SW480 (cell line): Measurements from ENCODE around the gene GPRIN1.
"Not testable (repeated sequence)": the region's sequence is repeated elsewhere in the genome, so short reads cannot be mapped to it uniquely, and the experiment has no call there.

Source experiments
- DNase-seq: peaks from one replicate; pipeline ENCODE4 v3.0.0-alpha.2; 2016; ENCODE audit warnings: low spot score

Gene GPRIN1

DNA sequence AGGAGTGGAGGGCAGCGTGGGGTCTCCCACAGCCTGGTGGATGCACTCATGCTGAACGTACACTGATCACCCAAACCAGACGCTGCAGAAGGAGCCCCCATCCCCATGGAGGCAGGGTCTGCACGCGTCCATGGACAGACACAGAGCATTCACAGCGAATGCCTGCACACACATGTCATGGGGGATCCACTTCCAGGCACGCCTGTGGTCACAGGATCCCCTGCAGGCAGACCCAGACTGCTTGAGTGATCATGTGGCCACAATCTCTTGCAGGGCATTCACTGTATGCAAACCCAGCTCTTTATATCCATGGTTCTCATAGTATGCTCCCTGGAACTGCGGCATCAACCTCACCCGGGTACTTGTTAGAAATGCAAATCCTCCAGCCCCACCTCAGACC is 15.0 kb upstream of the GPRIN1 start:
- no peak for DNase-seq

- DNase-seq: no peak
Observed at GRCh38 chr5:176624142-176624541, 14.2 kb upstream of the GPRIN1 start.

DNA sequence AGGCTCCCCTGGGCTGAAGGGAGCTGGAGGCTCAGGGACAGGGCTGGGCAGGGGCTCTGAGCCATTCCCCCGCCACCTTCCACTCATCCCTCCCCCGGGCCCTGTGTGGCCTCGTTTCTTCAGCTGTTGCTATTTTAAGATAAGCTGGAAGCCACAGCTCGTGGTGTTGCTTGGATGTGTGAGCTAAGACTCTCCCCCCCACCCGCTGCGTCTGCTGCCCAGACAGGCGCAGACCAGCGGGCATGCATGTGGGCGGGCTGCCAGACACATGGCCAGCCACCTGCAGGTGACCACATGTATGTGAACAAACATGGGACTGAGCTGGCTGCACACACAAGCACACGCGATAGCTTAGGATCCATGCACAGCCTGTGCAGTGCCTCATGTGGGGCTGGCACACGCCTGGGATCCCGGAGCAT is 11.7 kb upstream of the GPRIN1 start:
- no peak for DNase-seq

- DNase-seq: peak; percentile 32
Observed at GRCh38 chr5:176620333-176620981, 10.5 kb upstream of the GPRIN1 start.

DNA sequence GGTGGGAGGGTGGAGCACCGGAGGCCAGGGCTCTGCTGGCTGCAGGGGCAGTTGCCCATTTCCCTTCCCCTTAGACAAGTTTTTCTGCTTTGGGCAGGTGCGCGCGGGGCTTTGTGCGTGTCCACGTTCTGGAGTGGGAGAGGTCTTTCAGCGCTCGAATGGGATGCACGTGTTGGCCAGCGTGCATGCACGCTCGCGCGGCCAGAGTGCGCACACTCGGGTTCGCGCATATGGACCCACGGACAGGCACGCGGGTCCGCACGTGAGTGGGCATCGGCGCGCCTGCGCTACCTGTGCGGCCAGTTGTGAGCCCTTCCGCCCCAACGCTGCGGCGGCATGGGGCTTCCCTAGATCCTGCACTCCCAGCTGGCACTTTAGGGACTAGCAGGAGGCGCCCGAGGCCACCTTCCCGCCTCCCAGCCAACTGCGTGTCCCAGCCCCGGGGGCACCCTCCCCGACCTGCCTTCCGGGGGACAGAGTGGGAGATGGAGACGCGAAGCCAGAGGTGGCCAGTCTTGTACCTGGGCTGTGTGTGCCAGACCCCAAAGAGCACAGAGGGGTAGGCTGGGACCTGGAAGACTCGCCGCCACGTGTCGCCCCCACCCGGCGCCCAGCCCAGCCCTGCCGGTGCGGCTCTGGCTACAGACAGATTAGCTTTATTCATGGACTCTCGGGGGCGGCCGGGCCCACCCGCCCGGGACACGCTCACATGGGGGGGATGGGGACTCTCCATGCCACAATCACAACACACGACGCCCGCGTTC is 9.8 kb upstream of the GPRIN1 start:
- DNase-seq: no peak

DNA sequence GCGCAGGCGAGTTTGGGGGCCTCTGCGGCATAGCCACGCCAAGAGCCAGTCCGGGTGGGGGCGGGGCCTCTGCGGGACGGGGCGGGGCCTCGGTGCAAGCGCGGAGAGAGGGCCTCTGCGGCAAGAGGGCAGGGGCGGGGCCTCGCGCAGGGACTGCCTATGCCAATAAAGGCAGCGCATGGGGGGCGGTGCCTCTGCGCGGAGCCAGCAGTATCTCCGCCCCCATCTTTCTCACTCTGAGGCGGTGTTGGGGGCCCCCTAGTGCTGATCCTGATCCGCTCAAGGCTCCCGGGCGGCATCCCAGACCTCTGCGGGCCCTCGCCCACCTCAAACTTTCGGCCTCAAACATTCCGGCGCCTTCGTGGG is 9.2 kb upstream of the GPRIN1 start:
- DNase-seq: peak; percentile 87

DNA sequence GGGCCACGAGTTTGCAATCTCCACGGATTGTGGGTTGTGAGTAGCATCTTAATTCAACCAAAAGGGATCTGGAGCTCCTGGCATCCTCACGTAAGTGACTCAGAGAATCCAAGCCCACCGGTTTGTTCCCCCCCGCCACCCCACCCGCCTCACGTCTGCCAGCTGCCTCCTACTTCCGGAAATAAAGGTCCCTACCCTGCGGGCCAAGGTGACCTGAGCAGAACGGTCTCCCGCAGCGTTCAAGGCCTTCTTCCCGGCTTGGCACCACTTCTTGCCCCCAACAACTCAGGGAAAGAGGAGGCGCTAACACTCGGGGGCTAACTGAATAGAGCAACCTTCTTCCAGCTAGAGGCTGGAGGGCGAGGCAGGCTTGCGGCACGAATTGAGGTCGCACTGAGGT is 8.8 kb upstream of the GPRIN1 start:
- no peak for DNase-seq

DNA sequence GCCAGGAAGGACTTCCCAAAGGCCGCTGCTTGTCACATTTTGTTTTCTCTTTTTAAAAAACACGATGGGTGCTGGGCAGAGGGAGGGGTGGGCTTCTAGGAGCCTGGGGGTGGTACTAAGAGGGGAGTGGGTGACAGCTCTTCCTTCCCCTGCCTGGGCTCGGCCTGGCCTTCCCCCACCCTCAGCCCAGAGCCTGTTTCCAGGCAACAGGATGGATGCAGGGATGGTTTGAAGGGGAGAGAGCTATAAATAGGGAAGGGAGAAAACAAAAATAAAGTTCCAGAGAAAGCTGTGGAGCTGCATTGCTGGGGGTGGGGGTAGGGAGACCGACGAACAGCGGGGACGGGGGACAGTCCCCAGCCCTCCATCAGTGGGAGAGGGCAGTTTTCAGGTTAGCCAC is 6.6 kb upstream of the GPRIN1 start:
- no peak for DNase-seq

- DNase-seq: no peak
Observed at GRCh38 chr5:176614805-176615478, 5.0 kb upstream of the GPRIN1 start.

- no peak for DNase-seq
Observed at GRCh38 chr5:176612855-176613254, 2.9 kb upstream of the GPRIN1 start.

- no peak for DNase-seq
Observed at GRCh38 chr5:176612008-176612407, 2.1 kb upstream of the GPRIN1 start.

DNA sequence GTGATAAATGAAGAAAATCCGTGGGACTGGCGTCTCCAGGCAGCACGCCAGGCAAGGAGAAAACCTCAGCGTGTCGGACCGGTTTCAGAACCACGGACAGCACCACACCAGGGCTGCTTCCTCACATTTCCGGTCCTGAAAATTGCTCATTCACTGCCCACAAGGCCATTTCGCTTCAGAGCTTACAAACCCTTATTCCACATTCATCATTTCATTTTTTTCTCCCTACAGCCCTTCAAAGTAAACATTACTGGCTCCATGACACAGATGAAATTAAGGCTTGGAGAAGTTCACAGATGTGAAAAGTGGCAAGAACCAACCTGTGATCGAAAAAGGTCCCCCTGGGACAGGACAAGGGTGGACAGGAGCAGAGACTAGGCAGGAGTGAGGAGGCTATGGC is 1.5 kb upstream of the GPRIN1 start:
- DNase-seq: peak; percentile 40

DNA sequence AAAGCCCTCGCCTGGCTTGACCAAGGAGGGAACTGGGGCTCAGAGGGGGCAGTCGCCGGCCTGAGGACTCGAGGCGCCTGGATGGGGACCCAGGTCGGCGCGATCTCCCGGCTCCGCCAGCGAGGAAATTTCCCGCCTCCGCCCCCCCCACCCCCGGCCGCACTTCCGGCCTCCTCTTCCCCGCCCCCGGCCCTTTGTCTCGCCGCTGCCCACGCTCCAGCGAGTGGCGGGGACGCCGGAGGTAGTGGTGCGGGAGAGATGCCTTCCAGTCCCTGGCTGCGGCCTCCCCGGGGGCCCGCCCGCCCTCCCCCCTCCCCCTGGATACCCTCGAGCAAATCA is 448 bp upstream of the GPRIN1 start:
- DNase-seq: no peak

- peak; percentile 18 for DNase-seq
Observed at GRCh38 chr5:176608937-176609723, 826 bp downstream of the GPRIN1 start.

DNA sequence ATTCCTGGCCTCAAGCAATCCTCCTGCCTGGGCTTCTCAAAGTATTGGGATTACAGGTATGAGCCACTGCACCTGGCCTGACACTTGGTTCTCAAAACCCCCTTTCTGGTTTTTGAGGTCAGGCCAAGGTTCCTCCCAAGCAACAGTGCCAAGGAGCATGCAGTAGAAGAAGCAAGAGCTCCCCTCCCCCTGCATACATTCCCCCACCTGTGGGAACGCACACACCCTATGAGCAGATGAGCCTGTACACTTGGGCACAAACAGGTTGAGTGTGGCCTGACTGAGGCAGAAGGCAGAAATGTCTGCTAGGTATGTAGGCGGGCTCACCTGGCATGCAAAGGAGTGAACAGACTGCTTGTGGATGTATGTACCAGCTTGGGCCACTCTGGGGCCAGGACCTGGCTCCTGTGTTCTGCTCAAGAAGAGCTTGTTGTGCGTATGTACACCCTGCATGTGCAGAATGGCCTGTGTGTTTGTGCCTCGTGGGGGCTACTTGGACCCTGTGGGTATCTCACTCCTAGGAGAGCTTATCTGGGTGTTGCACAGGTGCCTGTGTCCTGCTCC is 1.7 kb downstream of the GPRIN1 start:
- DNase-seq: no peak

DNA sequence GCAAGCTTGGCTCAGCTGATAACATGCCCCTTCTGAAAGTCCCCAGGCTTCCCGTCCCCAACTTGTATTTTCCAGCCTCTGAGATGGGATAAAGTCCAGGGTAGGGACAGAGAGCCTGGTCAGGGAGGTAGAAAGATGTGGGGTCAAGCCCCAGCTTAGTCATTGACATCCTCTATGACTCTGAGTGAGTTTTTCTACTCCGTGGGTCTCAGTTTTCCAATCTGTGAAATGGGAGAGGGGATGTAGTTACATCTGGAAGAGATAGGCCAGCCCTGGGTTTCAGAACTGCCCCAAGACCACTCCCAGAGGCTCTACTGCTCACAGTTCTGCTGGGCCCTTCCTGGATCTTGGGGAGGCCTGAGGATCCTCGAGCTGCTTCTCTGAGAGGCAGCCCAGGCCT is 3.1 kb downstream of the GPRIN1 start:
- DNase-seq: no peak

DNA sequence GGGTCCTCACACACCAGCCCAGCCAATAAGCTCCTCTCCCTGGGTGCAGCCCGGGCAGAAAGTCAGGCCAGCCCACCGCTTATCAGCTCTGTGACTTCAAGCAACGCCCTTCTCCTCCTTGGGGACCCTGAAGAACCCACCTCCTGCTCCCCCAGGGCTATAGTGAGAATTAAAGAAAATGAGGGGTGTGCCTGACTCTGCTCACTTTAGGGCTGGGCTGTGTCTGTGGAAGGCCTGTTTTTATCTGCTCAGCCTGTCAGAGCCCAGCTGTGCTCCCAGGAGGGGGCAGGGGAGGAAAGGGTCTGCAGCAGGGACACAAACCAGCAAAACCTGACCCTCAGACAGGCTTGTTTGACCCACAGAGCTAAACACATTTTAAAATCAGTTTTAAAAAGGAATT is 3.9 kb downstream of the GPRIN1 start:
- DNase-seq: no peak

- DNase-seq: no peak
Observed at GRCh38 chr5:176603091-176603490, 6.9 kb downstream of the GPRIN1 start.

- no peak for DNase-seq
Observed at GRCh38 chr5:176601901-176602482, 8.0 kb downstream of the GPRIN1 start.

- not testable (repeated sequence) for DNase-seq
Observed at GRCh38 chr5:176599749-176600430, 10.1 kb downstream of the GPRIN1 start.
